GM18505 (cell line): ENCODE results near the gene AHDC1.

Experiments used
- ATAC-seq: cut with Tn5 transposase; IDR thresholded peaks from one replicate; pipeline ENCODE4 v1.9.1; 2021; ENCODE audit not compliant: unreplicated experiment
- POLR2A ChIP-seq: IDR thresholded peaks from 4 replicates; pipeline ENCODE4 v1.6.1; 2011; ENCODE audit warnings: borderline replicate concordance; ENCODE audit not compliant: insufficient read depth, insufficient read length; ENCODE audit errors: extremely low read depth

The AHDC1 gene

GRCh38 chr1:27552911-27553420 lies 51.0 kb downstream of the AHDC1 start:
- no peak for ATAC-seq
- TF ChIP-seq POLR2A = no peak

GRCh38 chr1:27551953-27552312 lies 52.0 kb downstream of the AHDC1 start:
- no peak for TF ChIP-seq POLR2A
- ATAC-seq = no peak

GRCh38 chr1:27551170-27551952 lies 52.6 kb downstream of the AHDC1 start:
- ATAC-seq = no peak
- TF ChIP-seq POLR2A = no peak

GRCh38 chr1:27550510-27551169 lies 53.3 kb downstream of the AHDC1 start:
- no peak for TF ChIP-seq POLR2A
- ATAC-seq = no peak

GRCh38 chr1:27549807-27550408 lies 54.0 kb downstream of the AHDC1 start:
- no peak for TF ChIP-seq POLR2A
- ATAC-seq = no peak

- no peak for ATAC-seq
- TF ChIP-seq POLR2A = no peak
Observed at GRCh38 chr1:27548858-27549719, 54.9 kb downstream of the AHDC1 start.

GRCh38 chr1:27548136-27548853 lies 55.6 kb downstream of the AHDC1 start:
- no peak for ATAC-seq
- TF ChIP-seq POLR2A = no peak

- no peak for ATAC-seq
- no peak for TF ChIP-seq POLR2A
Observed at GRCh38 chr1:27547220-27548116, 56.5 kb downstream of the AHDC1 start.

GRCh38 chr1:27545876-27546275 lies 58.1 kb downstream of the AHDC1 start:
- no peak for TF ChIP-seq POLR2A
- no peak for ATAC-seq

GRCh38 chr1:27545271-27545670 lies 58.7 kb downstream of the AHDC1 start:
- no peak for ATAC-seq
- TF ChIP-seq POLR2A = no peak

GRCh38 chr1:27544834-27545233 lies 59.1 kb downstream of the AHDC1 start:
- no peak for TF ChIP-seq POLR2A
- ATAC-seq = no peak
